ENCODE measurements around the gene UBAP2L. TPM values are rescaled to one million over a fixed set of nuclear protein-coding genes. Genes with fewer than 3 reads are reported as not detected.

The UBAP2L gene
- total RNA-seq, 1 donor from 2014 or later, result 20.8 TPM

GRCh38 chr1:154183046-154183915 lies 37.5 kb upstream of the UBAP2L start:
- FAIRE-seq (no peak), DNase-seq (ENCODE audit: low read depth) (peak; percentile 91)
- H3K36me3 ChIP-seq (ENCODE audit: control insufficient read depth, insufficient read depth, low read length), result no peaks in the 10 kb centered on the region
- H3K27me3 ChIP-seq (ENCODE audit: control insufficient read depth, insufficient read depth, low read length), result no peaks in the 10 kb centered on the region
- H3K4me3 ChIP-seq (ENCODE audit: low read depth, low read length), result peak overlapping the region; percentile 91
- TF ChIP-seq CTCF (IDR thresholded peaks at IDR 0.05; ENCODE audit: insufficient read depth, low read length, severe bottlenecking), result no peak

DNA sequence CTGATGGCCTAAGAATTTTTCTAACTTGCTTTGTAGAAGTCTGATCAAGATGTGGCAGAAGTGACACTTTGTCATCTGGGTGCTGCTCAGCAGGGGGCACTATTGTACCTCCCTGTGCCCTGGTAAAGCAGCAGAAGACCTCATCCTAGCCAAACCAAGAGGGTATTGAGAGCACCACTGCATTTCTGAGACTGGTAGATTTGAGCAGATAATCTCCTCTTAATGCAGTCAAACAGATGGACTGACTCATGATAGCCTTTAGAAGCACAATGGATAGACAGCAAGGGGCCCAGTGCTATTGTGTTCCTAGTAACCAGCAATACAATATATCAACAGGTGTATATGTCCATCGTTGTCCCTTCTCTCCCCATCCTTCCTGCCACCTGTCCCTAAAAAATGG lies 34.6 kb upstream of the UBAP2L start:
- H3K36me3 ChIP-seq (ENCODE audit: control insufficient read depth, insufficient read depth, low read length), result no peaks in the 10 kb centered on the region
- DNase-seq (ENCODE audit: low read depth) (peak; percentile 74), FAIRE-seq (no peak)
- H3K27me3 ChIP-seq (ENCODE audit: control insufficient read depth, insufficient read depth, low read length), result no peaks in the 10 kb centered on the region
- no peak overlapping the region for H3K4me3 ChIP-seq (ENCODE audit: low read depth, low read length)
- peak; percentile 77 for TF ChIP-seq CTCF (IDR thresholded peaks at IDR 0.05; ENCODE audit: insufficient read depth, low read length, severe bottlenecking)

GRCh38 chr1:154186852-154187501 lies 33.8 kb upstream of the UBAP2L start:
- no peaks in the 10 kb centered on the region for H3K36me3 ChIP-seq (ENCODE audit: control insufficient read depth, insufficient read depth, low read length)
- FAIRE-seq, result no peak

DNA sequence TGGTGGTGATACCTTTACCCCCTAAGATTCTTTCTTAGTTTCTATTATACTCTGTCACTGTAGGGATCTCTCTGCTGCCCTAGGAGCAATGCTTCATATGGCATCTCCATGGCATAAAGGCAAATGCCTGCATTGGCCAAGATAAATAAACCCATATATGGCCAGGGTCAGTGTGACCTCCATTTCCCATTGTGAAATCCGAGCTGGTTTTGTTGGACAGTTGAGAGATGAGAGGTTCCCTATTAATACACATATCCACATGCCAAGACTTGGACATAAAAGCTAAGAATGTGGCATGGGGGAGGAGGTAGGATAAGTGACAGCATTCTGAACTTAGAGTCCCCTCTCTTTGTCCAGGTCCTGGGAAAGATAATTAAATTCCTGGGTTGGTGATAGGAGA lies 30.2 kb upstream of the UBAP2L start:
- no peak for FAIRE-seq
- no peaks in the 10 kb centered on the region for H3K36me3 ChIP-seq (ENCODE audit: control insufficient read depth, insufficient read depth, low read length)
- H3K4me3 ChIP-seq (ENCODE audit: low read depth, low read length), result no peak overlapping the region
- DNase-seq (ENCODE audit: low read depth), result no peak
- TF ChIP-seq CTCF (IDR thresholded peaks at IDR 0.05; ENCODE audit: insufficient read depth, low read length, severe bottlenecking), result no peak
- peaks cover 2% of the 10 kb centered on the region for H3K27me3 ChIP-seq (ENCODE audit: control insufficient read depth, insufficient read depth, low read length)

More at GRCh38 chr1:154186852-154187501, 33.8 kb upstream of the UBAP2L start:
- Histone ChIP-seq H3K27me3 (ENCODE audit: control insufficient read depth, insufficient read depth, low read length) (no peaks in the 10 kb centered on the region), H3K4me3 (ENCODE audit: low read depth, low read length) (no peak overlapping the region)
- TF ChIP-seq CTCF (IDR thresholded peaks at IDR 0.05; ENCODE audit: insufficient read depth, low read length, severe bottlenecking), result no peak
- no peak for DNase-seq (ENCODE audit: low read depth)

GRCh38 chr1:154191990-154192461 lies 28.7 kb upstream of the UBAP2L start, which contains the start of gene TPM3:
Gene TPM3, minus strand, starts transcription at chr1:154192100. Its CDS starts 82 bp downstream, at chr1:154192018.
- no peak for TF ChIP-seq CTCF (IDR thresholded peaks at IDR 0.05; ENCODE audit: insufficient read depth, low read length, severe bottlenecking)
- no peak for FAIRE-seq

More at GRCh38 chr1:154191990-154192461, 28.7 kb upstream of the UBAP2L start, which contains the start of gene TPM3:
- Histone ChIP-seq H3K4me3 (ENCODE audit: low read depth, low read length) (no peak within 1 kb of the TSS), H3K27me3 (ENCODE audit: control insufficient read depth, insufficient read depth, low read length) (peaks cover 2% of the 10 kb centered on the region), H3K36me3 (ENCODE audit: control insufficient read depth, insufficient read depth, low read length) (no peaks in the 10 kb centered on the region)
- DNase-seq (ENCODE audit: low read depth), result no peak

Data from bronchial epithelial cell (primary cell).